ENCODE results near the gene TUB. TPM values are rescaled to one million over a fixed set of nuclear protein-coding genes. Genes with fewer than 3 reads are reported as not detected.

TUB gene
- total RNA-seq, 1 donor from 2014 or later: 5.2 TPM

DNA sequence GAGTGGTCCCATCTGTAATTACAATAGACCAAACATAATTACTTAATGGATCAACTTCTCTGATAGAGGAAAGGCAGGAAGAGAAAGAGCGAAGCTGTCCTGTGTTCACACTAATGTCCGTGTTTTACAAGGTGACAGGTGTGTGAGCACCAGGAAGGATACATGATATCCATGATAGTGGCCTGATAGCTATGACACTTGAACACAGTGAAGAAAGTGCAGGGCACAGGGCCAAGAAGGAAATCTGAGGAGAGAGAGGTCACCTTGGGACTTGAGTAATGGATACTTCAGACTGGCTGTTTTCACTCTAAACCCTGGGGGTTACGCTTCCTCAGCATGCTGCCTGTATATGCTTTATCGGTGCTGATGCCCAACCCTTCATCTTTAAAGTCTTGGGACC, 29.4 kb downstream of the TUB start:
- TF ChIP-seq, protein P1, sequence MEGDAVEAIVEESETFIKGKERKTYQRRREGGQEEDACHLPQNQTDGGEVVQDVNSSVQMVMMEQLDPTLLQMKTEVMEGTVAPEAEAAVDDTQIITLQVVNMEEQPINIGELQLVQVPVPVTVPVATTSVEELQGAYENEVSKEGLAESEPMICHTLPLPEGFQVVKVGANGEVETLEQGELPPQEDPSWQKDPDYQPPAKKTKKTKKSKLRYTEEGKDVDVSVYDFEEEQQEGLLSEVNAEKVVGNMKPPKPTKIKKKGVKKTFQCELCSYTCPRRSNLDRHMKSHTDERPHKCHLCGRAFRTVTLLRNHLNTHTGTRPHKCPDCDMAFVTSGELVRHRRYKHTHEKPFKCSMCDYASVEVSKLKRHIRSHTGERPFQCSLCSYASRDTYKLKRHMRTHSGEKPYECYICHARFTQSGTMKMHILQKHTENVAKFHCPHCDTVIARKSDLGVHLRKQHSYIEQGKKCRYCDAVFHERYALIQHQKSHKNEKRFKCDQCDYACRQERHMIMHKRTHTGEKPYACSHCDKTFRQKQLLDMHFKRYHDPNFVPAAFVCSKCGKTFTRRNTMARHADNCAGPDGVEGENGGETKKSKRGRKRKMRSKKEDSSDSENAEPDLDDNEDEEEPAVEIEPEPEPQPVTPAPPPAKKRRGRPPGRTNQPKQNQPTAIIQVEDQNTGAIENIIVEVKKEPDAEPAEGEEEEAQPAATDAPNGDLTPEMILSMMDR (IDR thresholded peaks at IDR 0.05): no peak
- intact Hi-C loops (cut with DNase I): no loop called here
- no peak overlapping the region for H3K27ac ChIP-seq
- H3K4me1 ChIP-seq: no peaks in the 10 kb centered on the region
- no peaks in the 10 kb centered on the region for H3K27me3 ChIP-seq (ENCODE audit: low read depth)
- no peaks in the 10 kb centered on the region for H3K36me3 ChIP-seq
- no peaks in the 10 kb centered on the region for H3K9me3 ChIP-seq
- no peak for ATAC-seq
- no peak for DNase-seq
- no peak overlapping the region for H3K4me3 ChIP-seq

DNA sequence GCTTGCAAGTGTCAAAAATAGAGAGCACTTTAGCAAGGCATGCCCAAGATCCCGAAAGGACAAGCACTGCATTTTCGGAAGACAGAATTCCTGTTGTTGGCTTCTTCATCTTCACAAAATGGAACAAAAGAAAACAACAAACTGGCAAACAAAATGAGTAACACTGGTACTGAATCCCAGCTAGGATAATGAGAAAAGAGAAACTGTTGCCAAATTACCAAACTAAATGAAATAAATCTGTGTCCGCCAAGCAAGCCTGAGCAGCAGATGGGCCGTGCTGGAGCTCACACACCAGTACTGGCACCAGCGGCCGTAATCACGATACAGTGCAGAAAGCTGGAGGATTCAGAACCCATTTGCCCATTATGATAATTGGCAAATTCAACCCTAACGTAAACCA, 30.6 kb downstream of the TUB start:
- Histone ChIP-seq H3K27me3 (ENCODE audit: low read depth) (no peaks in the 10 kb centered on the region), H3K36me3 (no peaks in the 10 kb centered on the region), H3K9me3 (no peaks in the 10 kb centered on the region), H3K4me3 (no peak overlapping the region), H3K4me1 (no peaks in the 10 kb centered on the region), H3K27ac (no peak overlapping the region)
- ATAC-seq (no peak), DNase-seq (no peak)
- intact Hi-C loops (cut with DNase I): no loop called here
- TF ChIP-seq, protein P1 (IDR thresholded peaks at IDR 0.05): no peak

DNA sequence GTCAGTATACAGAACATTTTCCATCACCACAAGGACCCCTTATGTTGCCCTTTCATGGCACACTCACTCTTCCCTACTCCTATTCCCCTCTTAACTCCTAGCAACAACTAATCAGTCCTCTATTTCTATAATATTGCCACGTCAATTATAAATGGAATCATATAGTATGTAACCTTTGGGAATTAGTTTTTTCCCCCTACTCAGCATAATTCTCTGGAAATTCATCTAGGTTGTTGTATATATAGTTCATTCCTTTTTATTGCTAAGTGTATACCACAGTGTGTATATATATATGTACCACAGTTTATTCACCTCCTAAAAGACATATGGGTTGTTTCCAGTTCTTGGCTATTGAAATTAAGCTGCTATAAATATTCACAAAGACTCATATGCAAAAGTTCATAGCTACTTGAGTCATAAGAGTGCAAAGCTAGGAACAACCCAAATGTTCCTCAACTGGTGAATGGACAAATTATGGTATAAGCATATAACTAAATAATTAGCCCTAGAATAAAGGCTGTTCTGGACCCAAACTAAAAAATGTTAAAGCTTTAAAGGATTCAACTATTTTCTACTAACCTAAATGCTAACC, 41.3 kb downstream of the TUB start:
- Histone ChIP-seq H3K27me3 (ENCODE audit: low read depth) (no peaks in the 10 kb centered on the region), H3K9me3 (no peaks in the 10 kb centered on the region), H3K4me3 (no peak overlapping the region), H3K27ac (no peak overlapping the region), H3K36me3 (no peaks in the 10 kb centered on the region), H3K4me1 (no peaks in the 10 kb centered on the region)
- intact Hi-C loops (cut with DNase I): no loop called here
- DNase-seq (no peak), ATAC-seq (no peak)
- TF ChIP-seq, protein P1 (IDR thresholded peaks at IDR 0.05): no peak

DNA sequence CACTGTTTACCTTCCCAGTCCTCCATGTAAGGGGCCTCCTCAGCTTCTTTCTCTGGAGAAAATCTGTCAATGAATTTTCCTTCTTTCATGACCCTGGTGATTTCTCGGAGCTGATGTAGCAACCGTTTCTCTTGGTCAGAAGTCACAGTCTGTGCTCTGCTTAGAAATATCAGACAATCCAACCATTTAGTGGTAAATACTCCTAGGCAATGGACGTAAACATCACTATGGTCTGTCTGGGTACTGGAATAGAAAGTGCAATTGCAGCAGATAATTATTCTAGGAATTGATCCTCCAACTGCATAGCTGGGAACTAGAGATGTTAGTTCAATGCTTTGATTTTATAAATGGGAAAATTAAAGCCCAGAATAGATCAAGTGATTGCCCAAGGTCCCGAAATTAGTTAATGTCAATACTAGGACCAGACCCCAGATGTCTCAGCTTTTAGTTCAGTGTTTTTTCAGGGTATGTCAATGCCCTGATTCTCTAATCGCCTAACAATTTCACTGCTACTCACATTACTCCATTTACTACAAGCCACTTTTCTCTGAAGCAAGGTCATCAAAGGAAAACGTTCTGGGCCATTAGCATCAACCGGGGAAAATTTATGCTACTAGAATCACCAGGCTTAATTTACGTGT, 45.8 kb downstream of the TUB start:
- ATAC-seq: no peak
- TF ChIP-seq, protein P1 (IDR thresholded peaks at IDR 0.05): no peak
- no peaks in the 10 kb centered on the region for H3K27me3 ChIP-seq (ENCODE audit: low read depth)

DNA sequence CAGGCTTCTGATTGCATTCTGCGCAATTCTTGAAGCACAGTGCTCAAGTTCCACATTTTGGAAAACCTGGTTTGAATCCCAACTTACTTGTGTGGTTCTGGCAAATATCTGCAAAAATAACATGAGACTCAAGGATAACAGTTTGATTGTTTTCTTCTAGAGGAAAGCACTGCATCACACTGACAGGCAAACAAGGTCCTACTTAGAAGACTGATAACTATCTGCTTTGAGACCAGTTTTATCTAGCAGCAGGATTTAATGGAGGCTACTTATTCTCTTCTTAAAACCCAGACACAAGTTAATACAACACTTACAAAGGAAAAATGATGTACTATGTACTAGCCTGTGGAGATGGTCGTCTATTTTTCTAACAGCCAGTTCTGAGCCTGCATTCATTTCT, 46.4 kb downstream of the TUB start:
- Histone ChIP-seq H3K27ac (no peak overlapping the region), H3K36me3 (no peaks in the 10 kb centered on the region), H3K4me1 (no peaks in the 10 kb centered on the region), H3K4me3 (no peak overlapping the region), H3K9me3 (no peaks in the 10 kb centered on the region), H3K27me3 (ENCODE audit: low read depth) (no peaks in the 10 kb centered on the region)
- intact Hi-C loops (cut with DNase I): no loop called here
- ATAC-seq: no peak
- TF ChIP-seq, protein P1 (IDR thresholded peaks at IDR 0.05): no peak
- no peak for DNase-seq

More for the DNA sequence above, 45.8 kb downstream of the TUB start:
- no peaks in the 10 kb centered on the region for H3K4me1 ChIP-seq
- DNase-seq: no peak
- no peak overlapping the region for H3K27ac ChIP-seq
- H3K36me3 ChIP-seq: no peaks in the 10 kb centered on the region
- H3K9me3 ChIP-seq: no peaks in the 10 kb centered on the region
- intact Hi-C loops (cut with DNase I): no loop called here
- H3K4me3 ChIP-seq: no peak overlapping the region
